ENCODE results near the gene C2CD3.

Gene C2CD3

GRCh38 chr11:73981051-73981805, 189.6 kb downstream of the C2CD3 start:
- DNase-seq (ENCODE audit: low read depth, low spot score) = no peak

GRCh38 chr11:73980001-73980961, 190.5 kb downstream of the C2CD3 start:
- DNase-seq (ENCODE audit: low read depth, low spot score) = no peak

GRCh38 chr11:73978576-73979086, 192.2 kb downstream of the C2CD3 start:
- no peak for DNase-seq (ENCODE audit: low read depth, low spot score)

- no peak for DNase-seq (ENCODE audit: low read depth, low spot score)
Observed at GRCh38 chr11:73977856-73978519, 192.8 kb downstream of the C2CD3 start.

GRCh38 chr11:73976451-73977151, 194.2 kb downstream of the C2CD3 start:
- DNase-seq (ENCODE audit: low read depth, low spot score) = no peak

GRCh38 chr11:73975479-73975757, 195.4 kb downstream of the C2CD3 start:
- DNase-seq (ENCODE audit: low read depth, low spot score) = no peak

- DNase-seq (ENCODE audit: low read depth, low spot score) = no peak
Observed at GRCh38 chr11:73974604-73975478, 196.0 kb downstream of the C2CD3 start.

GRCh38 chr11:73972620-73973449, 198.0 kb downstream of the C2CD3 start:
- DNase-seq (ENCODE audit: low read depth, low spot score) = no peak

- no peak for DNase-seq (ENCODE audit: low read depth, low spot score)
Observed at GRCh38 chr11:73972187-73972586, 198.6 kb downstream of the C2CD3 start.

GRCh38 chr11:73971175-73971719, 199.6 kb downstream of the C2CD3 start:
- no peak for DNase-seq (ENCODE audit: low read depth, low spot score)

- no peak for DNase-seq (ENCODE audit: low read depth, low spot score)
Observed at GRCh38 chr11:73969991-73970800, 200.6 kb downstream of the C2CD3 start.

- no peak for DNase-seq (ENCODE audit: low read depth, low spot score)
Observed at GRCh38 chr11:73969091-73969490, 201.7 kb downstream of the C2CD3 start.

GRCh38 chr11:73968356-73968966, 202.3 kb downstream of the C2CD3 start:
- no peak for DNase-seq (ENCODE audit: low read depth, low spot score)

GRCh38 chr11:73965764-73966121, 205.1 kb downstream of the C2CD3 start:
- no peak for DNase-seq (ENCODE audit: low read depth, low spot score)

- no peak for DNase-seq (ENCODE audit: low read depth, low spot score)
Observed at GRCh38 chr11:73965076-73965763, 205.6 kb downstream of the C2CD3 start.

- DNase-seq (ENCODE audit: low read depth, low spot score) = no peak
Observed at GRCh38 chr11:73963861-73964260, 206.9 kb downstream of the C2CD3 start.
